Activated T-cell treated with anti-CD3 and anti-CD28 coated beads, Interleukin-2, amount 50 U/mL, for 72 hours (primary cell): ENCODE results near the gene CSNK1G2. TPM values are rescaled to one million over a fixed set of nuclear protein-coding genes. Genes with fewer than 3 reads are reported as not detected.
A peak's percentile ranks its signal among the peaks of the same experiment; 100 is the strongest.

ENCODE experiments used
- ATAC-seq, 2 donors: fragments of 150-1000 bp; cut with Tn5 transposase; replicated peaks in 1 of 2; 2 replicates each; pipeline ENCODE4 v1.10.0; 2021; ENCODE audit warnings: moderate library complexity in 2 of 2, mild to moderate bottlenecking in 1 of 2
- DNase-seq, 2 donors: peaks; one replicate each; pipeline ENCODE4 v3.0.0; 2021 to 2022; ENCODE audit warnings: mixed read lengths in 1 of 2
- H3K27ac Mint-ChIP-seq: one replicate; pipeline ENCODE4 v1.8.0; 2022; ENCODE audit warnings: mild to moderate bottlenecking, moderate library complexity, mixed read lengths
- H3K27me3 Mint-ChIP-seq: one replicate; pipeline ENCODE4 v1.8.0; 2022; ENCODE audit warnings: low read depth, mixed read lengths
- H3K36me3 Mint-ChIP-seq, 2 donors: one replicate each; pipeline ENCODE4 v1.8.0; 2022; ENCODE audit warnings: mixed read lengths in 2 of 2, mild to moderate bottlenecking in 1 of 2; ENCODE audit not compliant: insufficient read depth in 2 of 2
- H3K4me1 Mint-ChIP-seq: one replicate; pipeline ENCODE4 v1.8.0; 2022; ENCODE audit warnings: low read depth, mixed read lengths
- H3K4me3 Mint-ChIP-seq, 2 donors: one replicate each; pipeline ENCODE4 v1.8.0; 2022; ENCODE audit warnings: mild to moderate bottlenecking in 2 of 2, mixed read lengths in 2 of 2, moderate library complexity in 2 of 2
- H3K9me3 Mint-ChIP-seq, 2 donors: one replicate each; pipeline ENCODE4 v1.8.0; 2022; ENCODE audit warnings: mixed read lengths in 2 of 2
- total RNA-seq, 2 donors: library from RNA; stranded (reverse); gene quantifications; one replicate each; pipeline ENCODE4 v1.2.3, GENCODE V29; 2022

CSNK1G2 gene
- total RNA-seq, 2 donors from 2014 or later, result 63.7 to 66.5 TPM

DNA sequence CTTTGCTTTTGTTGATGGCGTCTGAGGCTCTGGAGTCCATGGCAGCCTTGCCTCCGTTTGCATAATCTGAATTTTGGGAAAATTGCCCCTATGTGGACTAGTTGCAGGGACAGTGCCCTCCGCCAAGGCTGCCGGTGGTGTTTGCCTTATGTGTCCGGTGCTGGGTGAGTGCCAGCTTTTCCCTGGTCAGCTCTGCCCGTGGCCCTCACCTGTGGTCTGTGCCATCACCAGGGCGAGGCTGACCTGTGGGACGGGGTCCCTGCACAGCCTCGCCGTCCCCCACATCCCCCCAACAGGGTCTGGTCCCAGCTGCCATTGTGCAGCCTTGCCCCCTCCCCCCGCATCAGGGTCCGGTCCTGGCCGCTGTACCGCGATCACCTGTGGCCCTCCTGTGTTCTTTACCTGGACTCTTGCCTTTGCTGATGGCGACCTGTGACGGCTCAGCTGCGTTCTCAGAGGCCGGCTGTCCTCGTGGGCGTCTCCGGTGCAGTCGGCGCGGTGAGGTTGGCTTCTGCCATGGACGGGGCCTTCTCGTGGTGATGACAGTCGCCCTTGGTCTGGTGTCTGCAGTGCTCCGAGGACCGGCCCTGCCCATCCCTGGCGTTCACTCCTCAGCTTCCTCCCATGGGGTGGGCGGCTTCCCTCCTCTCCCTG, 12.6 kb downstream of the CSNK1G2 start:
- Mint-ChIP-seq H3K27ac (no peak overlapping the region), H3K4me1 (peaks cover 9% of the 10 kb centered on the region), H3K4me3 (no peak overlapping the region), H3K36me3 (no peaks in the 10 kb centered on the region), H3K9me3 (no peaks in the 10 kb centered on the region), H3K27me3 (no peaks in the 10 kb centered on the region)
- DNase-seq (no peak), ATAC-seq (no peak)

DNA sequence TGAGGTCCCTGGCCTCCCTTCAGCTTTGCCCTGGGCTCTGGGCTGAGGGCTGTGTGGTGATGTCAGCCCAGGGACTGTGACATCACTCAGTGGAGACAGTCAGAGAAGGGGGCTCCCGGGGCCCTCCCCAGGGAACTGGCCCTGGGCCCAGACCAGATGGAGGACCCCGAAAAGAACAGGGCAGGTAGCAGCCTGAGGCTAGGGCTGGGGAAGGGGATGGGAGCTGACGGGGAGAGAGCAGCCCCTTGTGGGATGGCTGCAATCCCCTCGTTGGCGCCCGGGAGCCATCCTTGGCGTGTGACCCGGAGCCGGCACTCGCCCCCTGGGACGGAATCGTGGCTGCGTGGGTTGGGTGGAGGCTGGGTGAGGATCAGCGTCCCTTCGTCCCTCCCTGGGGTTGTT, 13.6 kb downstream of the CSNK1G2 start:
- no peak overlapping the region for H3K27ac Mint-ChIP-seq
- no peak for DNase-seq
- no peaks in the 10 kb centered on the region for H3K27me3 Mint-ChIP-seq
- no peak overlapping the region for H3K4me3 Mint-ChIP-seq
- ATAC-seq, result no peak
- H3K4me1 Mint-ChIP-seq, result peaks cover 5% of the 10 kb centered on the region
- H3K36me3 Mint-ChIP-seq, result no peaks in the 10 kb centered on the region
- no peaks in the 10 kb centered on the region for H3K9me3 Mint-ChIP-seq

DNA sequence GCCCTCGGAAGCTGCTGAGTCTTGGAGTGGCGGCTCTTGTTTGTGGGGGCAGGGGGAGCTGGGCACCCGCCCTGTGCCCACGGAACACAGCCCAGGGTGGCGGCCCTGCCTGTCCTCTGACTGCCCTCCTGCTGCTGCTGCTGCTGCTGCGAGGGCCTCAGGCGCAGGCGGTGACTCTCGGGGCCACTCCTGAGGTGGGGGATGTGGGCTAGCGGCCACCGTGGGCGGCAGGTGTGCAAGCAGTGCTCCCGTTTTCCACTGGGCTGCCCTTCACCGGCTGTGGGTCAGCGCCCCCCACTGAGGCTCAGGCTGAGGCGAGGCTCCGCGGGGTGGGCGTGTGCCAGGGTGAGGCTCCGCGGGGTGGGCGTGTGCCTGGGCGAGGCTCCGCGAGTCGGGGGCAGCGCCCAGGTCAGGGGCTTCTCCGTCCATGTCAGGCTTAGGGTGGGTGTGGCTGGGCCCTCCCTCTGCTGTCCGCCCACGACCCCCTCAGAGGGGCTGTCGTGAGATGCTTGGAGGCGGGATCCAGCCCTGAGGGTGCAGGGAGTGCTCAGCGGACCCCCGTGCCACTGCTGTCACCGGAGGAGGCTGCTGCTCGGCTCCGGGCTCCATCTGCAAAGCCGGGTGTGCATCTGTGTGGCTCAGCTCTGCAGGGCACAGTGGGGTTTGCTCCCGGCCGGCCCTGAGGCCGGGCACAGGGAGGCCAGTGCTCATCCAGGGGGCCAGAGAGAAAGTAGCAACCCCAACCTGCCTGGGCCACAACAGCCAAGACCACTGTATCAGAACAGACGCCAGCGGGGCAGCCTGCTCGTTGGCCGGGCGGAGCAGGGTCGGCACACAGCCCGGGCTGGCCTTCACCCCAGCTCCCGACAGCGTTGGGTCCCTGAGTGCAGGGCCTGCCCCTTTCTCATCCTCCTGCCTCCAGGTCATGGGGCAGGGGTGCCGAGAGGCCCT, 14.5 kb downstream of the CSNK1G2 start:
- DNase-seq, result no peak
- H3K27me3 Mint-ChIP-seq, result no peaks in the 10 kb centered on the region
- peaks cover 7% of the 10 kb centered on the region for H3K4me1 Mint-ChIP-seq
- ATAC-seq, result no peak
- no peak overlapping the region for H3K27ac Mint-ChIP-seq
- no peaks in the 10 kb centered on the region for H3K9me3 Mint-ChIP-seq
- no peaks in the 10 kb centered on the region for H3K36me3 Mint-ChIP-seq
- no peak overlapping the region for H3K4me3 Mint-ChIP-seq

DNA sequence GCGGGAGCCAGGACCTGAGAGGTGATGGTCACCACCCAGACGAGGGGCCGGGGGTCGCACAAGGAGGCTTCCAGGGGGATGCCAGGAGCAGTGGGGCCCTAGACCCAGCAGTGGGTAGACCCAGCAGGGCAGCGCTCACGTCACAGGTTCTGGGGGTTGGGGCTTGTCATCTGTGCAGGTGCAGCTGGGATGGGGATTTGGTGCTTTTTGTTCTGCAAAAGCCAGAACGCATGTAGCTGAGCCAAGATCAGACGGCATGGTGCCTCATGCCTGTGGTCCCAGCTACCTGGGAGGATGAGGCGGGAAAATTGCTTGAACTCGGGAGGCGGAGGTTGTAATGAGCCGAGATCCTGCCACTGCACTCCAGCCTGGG, 15.1 kb downstream of the CSNK1G2 start:
- Mint-ChIP-seq H3K9me3 (no peaks in the 10 kb centered on the region), H3K27me3 (no peaks in the 10 kb centered on the region), H3K4me3 (no peak overlapping the region), H3K36me3 (no peaks in the 10 kb centered on the region), H3K4me1 (peaks cover 11% of the 10 kb centered on the region), H3K27ac (no peak overlapping the region)
- ATAC-seq, result no peak
- no peak for DNase-seq

DNA sequence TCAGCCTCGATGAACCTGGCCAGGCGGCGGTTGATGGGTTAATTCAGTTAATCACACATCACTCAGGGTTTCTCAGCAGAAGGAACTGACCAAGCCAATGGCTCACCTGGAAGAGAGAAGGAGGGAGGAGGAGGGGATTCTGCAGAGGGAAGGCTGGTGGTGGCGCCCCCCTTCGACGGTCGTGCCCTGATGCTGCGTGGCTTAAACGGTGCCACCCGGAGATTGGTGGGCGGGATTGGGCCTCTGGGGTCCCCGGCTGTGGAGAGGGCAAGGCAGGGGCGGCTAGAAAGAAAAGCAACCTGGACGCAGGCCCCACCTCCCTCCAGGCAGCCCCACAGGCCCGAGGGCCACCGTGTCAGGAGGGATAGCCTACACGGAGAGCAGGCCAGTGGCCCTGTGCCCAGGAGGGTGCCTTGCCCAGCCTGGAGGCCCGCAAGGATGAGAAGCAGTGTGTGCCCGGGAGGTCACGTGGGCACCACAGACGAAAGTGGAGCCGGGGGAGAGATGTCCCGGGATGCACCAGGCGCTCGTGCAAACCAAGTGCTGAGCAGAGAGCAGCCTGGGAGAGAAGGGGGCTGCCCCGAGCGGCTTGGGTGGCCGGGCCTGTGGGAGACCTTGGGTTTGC, 16.0 kb downstream of the CSNK1G2 start:
- Mint-ChIP-seq H3K9me3 (no peaks in the 10 kb centered on the region), H3K4me3 (no peak overlapping the region), H3K4me1 (peaks cover 11% of the 10 kb centered on the region), H3K27me3 (no peaks in the 10 kb centered on the region), H3K27ac (no peak overlapping the region), H3K36me3 (no peaks in the 10 kb centered on the region)
- ATAC-seq (no peak), DNase-seq (no peak)

DNA sequence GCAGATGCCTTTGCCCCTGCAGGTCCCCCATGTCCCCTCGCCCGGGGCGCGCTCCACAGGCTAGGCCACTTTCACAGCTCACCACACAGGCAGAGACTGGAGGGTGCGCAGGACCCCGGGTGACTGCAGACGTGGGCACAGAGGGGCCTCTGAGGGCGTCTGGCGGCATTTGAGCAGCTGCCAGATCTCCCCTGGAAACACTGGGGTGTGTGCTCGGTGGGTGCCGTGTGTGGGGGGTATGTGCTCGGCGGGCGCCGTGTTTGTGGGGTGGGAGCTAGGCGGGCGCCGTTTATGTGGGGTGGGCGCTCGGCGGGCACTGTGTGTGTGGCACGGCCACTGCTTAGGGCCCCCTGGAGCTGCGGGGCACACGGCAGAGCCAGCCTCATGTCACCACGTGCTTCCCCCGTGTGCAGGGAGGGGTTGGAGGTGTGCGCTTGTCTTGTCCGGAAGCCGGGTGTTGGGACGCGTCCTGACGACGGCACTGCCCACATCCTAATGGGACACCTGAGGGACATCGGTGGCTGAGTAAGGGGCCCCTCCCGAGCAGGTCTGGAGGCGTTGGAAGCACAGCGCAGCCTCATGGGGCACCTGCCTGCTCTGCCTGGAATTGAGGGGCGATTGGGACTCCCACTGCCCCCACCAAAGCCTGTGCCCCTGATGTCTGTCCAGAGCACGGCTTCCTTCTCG, 16.7 kb downstream of the CSNK1G2 start:
- Mint-ChIP-seq H3K36me3 (no peaks in the 10 kb centered on the region), H3K4me3 (no peak overlapping the region), H3K4me1 (peaks cover 11% of the 10 kb centered on the region), H3K27ac (no peak overlapping the region), H3K9me3 (no peaks in the 10 kb centered on the region), H3K27me3 (no peaks in the 10 kb centered on the region)
- no peak for ATAC-seq
- no peak for DNase-seq

DNA sequence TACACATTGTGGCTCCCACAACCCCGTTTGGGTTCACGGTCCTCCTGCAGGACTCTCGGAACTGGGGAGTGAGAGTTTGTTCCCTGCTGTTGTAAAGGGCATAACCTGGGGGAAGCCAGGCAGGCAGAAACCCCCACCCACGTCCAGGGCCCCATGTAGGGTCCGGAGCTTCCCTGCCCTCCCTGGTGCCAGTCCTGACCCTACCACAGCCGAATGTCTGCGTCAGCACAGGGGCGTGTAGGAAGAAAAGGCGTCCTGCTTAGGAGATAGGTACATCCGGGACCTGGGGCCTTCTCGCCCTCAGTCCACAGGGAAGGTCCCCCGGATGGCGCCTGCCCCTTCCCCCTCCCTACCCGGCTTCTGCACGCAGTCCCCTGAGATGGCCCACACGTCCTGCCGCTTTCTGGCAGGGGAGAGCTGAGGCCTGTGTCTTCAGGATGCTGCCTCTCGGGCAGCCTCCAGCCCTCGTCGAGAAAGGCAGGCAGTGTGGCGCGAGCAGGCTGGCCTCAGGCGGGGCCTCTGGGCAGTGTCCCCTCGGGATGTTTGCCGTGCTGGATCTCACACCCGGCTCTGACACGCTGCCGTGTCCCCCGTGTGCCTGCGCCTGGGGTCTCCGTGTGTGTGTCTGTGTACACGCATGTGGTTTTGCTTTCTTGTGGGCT, 19.1 kb downstream of the CSNK1G2 start:
- ATAC-seq (no peak), DNase-seq (no peak)
- H3K4me1 Mint-ChIP-seq, result peaks cover 11% of the 10 kb centered on the region
- no peaks in the 10 kb centered on the region for H3K27me3 Mint-ChIP-seq
- no peaks in the 10 kb centered on the region for H3K36me3 Mint-ChIP-seq
- H3K27ac Mint-ChIP-seq, result no peak overlapping the region
- H3K9me3 Mint-ChIP-seq, result no peaks in the 10 kb centered on the region
- H3K4me3 Mint-ChIP-seq, result no peak overlapping the region

DNA sequence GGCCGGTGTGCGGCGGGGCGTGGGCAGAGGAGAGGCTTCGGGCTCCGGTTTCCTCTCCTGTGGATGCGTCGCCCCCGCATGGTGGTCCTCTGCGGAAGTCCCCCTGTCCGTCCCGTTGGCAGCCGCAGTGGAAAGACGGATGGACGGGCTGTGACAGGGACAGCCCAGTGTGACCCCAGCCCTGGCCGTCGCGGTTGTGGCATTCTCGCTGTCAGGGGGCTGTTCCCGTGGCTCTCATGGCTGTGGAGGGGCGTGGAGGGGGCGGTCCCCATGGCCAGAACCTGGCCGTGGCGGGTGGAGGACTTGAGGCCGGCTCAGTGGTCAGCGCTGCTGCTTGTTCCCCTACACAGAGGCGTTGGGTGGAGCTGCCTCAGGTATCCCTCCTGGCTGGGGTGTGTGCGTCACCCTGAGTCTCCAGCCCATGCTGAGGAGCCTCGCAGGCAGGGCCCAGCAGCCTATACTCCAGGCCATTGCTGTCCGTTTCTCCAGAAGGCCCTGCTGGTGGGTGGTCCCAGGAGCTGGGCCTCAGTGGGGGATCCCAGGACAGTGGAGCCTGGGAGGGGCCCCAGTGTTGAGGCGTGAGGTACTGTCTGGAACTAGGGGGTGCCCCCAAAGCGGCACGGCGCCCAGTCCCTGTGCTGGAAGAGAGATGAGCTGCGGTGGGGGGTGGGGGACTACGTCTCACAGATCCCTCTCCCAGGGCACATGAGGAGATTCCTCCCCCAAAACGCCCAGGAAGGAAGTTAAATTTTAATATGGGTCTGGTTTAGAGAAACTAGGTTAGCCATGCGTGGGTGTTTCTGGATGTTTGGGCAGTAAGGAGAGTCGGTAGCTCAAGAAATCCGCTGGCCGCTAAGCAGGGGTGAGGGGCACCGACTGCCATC, 20.3 kb downstream of the CSNK1G2 start:
- H3K4me1 Mint-ChIP-seq, result peaks cover 19% of the 10 kb centered on the region
- H3K4me3 Mint-ChIP-seq, result no peak overlapping the region
- ATAC-seq (no peak), DNase-seq (no peak)
- H3K36me3 Mint-ChIP-seq, result no peaks in the 10 kb centered on the region
- no peak overlapping the region for H3K27ac Mint-ChIP-seq
- no peaks in the 10 kb centered on the region for H3K9me3 Mint-ChIP-seq
- no peaks in the 10 kb centered on the region for H3K27me3 Mint-ChIP-seq

DNA sequence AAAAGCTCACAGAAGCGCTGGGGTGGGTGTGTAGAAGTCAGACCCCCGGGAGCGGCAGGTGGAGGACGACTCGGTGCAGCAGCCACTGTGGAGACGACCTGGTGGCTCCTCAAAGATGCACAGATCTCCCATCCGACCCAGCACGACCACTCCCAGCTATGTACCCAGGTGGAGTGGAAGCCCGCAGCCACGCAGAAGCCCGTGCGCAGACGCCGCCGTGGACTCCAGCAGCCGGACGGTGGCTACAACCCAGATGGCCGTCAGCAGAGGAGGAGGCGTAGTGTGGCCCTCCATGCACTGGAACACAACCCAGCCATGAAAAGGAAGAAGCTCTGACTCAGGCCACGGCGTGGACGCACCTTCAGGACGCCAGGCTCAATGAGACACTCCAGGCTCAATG, 21.7 kb downstream of the CSNK1G2 start:
- Mint-ChIP-seq H3K4me3 (no peak overlapping the region), H3K9me3 (no peaks in the 10 kb centered on the region), H3K27ac (no peak overlapping the region), H3K4me1 (peaks cover 23% of the 10 kb centered on the region), H3K36me3 (no peaks in the 10 kb centered on the region), H3K27me3 (no peaks in the 10 kb centered on the region)
- DNase-seq, result no peak
- ATAC-seq, result no peak

DNA sequence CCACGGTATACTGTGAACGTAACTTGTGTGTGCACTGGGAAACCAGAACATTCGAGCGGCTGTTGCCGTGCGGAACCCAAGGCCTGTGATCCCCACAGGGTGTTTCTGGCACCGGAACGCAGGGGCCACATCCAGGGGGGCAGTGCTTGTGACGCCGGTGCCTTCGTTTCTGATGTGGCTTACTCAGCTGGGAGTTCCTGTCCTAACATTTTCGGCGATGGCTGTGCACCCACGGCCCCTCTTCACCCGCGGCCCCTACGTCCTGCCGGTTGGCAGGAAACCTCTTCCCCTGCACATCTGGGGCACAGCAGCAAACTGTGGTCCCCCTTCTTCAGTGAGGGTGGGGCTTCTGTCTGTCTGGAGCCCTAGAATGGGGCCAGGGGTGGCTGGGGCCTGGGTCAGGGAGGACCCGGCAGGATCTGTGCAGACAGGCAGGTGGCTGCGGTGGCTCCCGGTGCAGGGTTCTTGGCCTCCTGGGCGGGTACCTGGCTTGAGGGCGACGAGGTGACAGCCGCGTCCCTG, 26.2 kb downstream of the CSNK1G2 start:
- H3K4me3 Mint-ChIP-seq, result peak overlapping the region in 1 of 2 donors; percentile 63
- H3K4me1 Mint-ChIP-seq, result peaks cover 16% of the 10 kb centered on the region
- ATAC-seq, result peak; percentile 44 to 52
- no peaks in the 10 kb centered on the region for H3K27me3 Mint-ChIP-seq
- H3K27ac Mint-ChIP-seq, result peak overlapping the region; percentile 2
- DNase-seq, result peak; percentile 21 to 22
- peaks cover 0 to 1% of the 10 kb centered on the region in 2 donors for H3K36me3 Mint-ChIP-seq
- no peaks in the 10 kb centered on the region for H3K9me3 Mint-ChIP-seq

DNA sequence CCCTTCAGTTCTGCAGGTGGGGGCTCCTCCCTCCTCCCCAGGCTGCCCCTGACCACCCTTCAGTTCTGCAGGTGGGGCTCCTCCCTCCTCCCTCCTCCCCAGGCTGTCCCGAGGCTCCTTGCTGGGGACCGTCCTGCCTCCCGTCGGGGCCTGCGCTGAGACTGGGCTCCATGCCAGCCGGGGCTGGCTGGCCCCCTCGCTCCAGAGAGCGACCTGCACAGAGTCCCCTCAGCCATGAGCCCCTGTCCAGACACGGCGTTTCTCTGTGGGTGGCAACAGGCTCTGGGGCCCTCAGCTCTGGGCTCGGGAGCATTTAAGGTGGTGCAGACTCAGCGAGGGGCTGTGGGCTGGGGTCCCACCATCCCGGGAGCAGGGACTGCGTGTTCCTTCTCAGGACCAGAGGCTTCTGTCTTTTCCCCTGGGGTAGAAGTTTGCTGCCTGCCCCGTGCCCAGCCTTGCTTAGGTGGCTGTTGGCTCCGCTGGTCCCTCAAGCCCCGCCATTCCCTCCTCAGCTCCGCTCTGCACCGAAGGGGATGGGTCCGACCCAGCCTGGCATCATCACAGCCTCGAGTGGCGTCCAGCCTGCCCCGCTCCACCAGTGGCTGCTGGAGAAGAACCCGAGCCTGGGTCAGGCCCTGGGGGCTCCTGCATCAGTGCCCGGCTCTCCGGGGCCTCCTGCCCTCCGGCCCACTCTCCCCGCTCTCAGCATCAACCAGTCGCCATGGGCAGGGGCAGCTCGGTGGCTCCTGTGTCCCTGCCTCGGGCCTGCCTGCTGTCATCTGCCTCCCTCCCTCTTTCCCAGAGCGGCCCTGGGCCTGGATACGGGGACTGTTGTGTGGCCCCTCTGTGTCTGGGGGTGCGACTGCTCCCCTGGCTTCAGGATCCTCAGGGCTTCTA, 27.6 kb downstream of the CSNK1G2 start:
- peaks cover 0 to 1% of the 10 kb centered on the region in 2 donors for H3K36me3 Mint-ChIP-seq
- no peak overlapping the region for H3K27ac Mint-ChIP-seq
- H3K9me3 Mint-ChIP-seq, result no peaks in the 10 kb centered on the region
- H3K27me3 Mint-ChIP-seq, result no peaks in the 10 kb centered on the region
- ATAC-seq (no peak), DNase-seq (no peak)
- no peak overlapping the region for H3K4me3 Mint-ChIP-seq
- peaks cover 19% of the 10 kb centered on the region for H3K4me1 Mint-ChIP-seq
